NCI-H1048 (cell line): ENCODE data around the gene TRUB2.
"Not testable (repeated sequence)": the region's sequence is repeated elsewhere in the genome, so short reads cannot be mapped to it uniquely, and the experiment has no call there.

ENCODE experiments used
- DNase-seq: peaks from one replicate; lab custom pipeline; 2025; lab: John Stamatoyannopoulos, UW

Gene TRUB2

DNA sequence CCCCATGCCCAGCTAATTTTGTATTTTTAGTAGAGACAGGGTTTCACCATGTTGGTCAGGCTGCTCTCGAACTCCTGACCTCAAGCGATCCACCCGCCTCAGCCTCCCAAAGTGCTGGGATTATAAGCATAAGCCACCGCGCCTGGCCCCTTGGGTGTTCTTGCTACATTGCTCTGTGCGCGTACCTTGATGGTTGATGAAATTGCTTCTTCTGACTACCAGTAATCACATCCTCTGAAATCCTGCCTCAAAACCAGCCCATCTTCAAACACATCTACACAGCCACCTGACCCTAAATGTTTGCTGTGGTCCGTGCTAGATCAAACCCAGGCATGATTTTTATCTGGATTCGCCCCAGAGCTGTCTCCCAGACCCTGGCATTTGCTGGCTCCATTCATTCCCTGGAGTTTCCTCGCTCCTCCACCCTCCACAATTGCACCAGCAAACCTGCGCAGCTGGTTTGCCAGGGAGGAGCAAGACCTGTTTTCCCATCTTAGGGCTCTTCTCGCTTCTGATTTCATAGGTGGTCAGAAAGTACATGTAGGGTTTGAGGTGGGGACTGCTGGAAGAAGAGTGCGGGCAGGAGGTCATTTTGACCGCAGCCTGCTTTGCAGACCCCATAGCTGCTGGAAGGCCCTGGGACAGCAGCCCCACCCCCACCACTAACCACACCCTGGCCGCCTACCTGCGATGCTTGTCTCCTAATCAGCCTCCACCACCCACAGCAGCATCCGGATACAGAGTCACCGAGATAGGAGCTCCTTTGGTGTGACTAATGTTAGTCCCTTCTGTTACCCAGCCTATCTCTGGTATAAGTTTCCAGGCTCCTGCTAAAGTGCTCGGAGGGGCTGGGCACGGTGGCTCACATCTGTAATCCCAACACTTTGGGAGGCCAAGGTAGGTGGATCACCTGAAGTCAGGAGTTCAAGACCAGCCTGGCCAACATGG is 23.4 kb downstream of the TRUB2 start:
- DNase-seq: no peak

DNA sequence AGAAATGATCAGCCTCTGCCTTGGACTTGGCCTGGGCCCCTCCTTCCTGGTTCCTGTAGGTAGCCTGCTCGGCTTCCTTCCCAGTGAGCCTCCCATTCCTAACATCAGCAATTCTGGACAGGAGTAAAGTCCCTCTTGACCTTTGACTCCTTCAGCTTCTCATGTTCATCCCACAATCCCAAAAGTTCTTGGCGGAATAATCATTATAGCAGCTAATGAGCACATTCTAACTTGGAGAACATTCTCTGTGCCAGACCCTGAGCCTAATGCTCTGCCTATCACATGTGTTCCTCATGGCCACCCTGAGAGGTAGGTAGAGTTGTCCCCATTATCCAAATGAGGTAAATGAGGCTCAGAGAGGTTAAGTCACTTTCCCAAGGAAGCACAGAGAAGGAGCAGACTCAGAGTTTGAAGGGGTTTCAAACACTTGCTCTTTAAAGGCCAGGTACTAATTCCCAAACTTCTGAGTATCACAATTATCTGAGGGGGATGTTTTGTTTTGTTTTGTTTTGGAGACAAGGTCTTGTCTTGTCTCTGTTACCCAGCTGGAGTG is 24.9 kb downstream of the TRUB2 start:
- DNase-seq: no peak

DNA sequence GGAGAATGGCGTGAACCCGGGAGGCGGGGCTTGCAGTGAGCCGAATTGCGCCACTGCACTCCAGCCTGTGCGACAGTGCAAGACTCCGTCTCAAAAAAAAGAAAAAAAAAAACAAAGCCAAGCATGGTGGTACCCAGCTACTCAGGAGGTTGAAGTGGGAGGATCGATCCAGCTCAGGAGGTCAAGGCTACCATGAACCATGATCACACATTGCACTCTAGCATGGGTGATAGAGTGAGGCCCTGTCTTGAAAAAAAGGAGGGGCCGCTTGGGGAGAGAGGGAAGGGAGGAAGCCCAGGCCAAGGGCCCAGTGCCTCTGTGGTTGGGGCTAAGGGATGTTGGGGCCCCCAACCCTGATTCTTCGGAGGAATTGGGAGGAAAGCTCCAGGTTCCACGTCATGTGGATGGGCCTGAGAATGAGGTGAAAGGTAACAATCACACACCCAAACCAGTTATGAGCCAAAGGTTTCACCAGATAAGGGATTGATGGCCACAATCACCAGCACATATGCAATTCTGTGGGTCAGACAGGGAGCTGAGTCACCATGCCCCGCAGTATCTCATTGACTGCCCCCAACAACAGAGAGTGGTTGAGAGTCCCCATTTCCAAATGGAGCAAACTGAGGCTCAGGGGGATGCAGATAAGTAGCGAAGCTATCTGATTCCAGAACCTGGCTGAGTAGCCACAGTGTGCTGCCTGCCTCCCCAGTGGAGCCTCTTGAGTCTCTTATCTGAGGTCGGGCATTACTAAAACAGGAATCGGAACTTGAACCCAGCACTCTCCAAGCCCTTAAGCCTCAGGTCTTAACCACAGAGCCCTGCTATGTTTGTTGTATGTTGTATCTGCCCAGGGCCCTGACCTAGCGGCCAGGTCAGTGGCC is 25.7 kb downstream of the TRUB2 start:
- no peak for DNase-seq

DNA sequence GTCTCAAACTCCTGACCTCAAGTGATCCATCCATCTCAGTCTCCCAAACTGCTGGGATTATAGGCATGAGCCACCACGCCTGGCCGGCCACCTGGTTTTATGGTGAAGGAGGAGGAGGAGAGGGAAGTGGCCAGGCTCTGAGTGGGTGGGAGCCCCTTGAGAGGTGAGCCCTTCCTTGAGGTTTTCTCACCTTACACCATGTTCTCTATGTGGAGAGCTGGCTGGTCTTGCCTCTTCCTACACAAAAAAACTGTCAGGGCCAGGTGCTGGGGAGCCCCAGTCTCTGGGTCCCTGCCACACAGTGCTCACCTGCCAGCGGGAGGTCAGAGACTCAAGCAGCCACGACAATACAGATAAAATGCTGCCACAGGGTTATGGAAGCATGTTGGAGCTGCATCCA is 28.1 kb downstream of the TRUB2 start:
- no peak for DNase-seq

DNA sequence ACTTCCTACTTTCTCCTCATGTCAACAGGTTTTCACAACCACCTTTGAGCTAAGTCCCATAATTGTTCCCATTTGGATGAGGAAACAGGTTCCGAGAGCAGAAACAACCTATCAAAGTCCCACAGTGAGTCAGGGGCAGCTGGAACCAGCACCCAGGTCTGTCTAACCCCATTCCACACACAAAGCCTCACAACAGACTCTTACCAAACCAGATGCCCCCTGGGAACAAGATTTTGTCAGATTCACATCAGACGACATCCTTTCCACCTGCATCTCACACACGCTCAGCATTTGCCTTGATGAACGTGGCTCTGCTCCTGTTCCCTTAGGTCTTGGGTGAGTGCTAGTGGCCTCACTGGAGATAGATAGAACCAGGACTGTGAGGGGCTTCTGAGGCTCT is 29.2 kb downstream of the TRUB2 start:
- DNase-seq: no peak

DNA sequence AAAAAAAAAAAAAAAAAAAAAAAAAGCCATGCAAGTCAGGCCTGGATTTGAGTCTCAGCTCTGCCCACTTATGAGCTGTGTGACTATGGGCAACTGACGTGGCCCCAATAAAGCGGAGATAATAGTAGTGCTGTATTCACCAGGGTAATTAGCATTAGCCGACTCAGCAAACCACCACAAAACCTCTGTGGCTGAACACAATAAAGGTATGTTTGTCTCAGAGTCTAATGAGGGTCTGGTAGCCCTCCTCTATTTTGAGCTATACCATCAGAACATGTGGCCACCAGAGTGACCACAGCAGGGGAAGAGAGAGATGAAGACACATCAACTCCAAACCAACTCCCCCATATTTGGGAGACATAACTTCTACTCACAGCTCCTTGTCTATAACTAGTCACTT is 30.2 kb downstream of the TRUB2 start:
- no peak for DNase-seq

DNA sequence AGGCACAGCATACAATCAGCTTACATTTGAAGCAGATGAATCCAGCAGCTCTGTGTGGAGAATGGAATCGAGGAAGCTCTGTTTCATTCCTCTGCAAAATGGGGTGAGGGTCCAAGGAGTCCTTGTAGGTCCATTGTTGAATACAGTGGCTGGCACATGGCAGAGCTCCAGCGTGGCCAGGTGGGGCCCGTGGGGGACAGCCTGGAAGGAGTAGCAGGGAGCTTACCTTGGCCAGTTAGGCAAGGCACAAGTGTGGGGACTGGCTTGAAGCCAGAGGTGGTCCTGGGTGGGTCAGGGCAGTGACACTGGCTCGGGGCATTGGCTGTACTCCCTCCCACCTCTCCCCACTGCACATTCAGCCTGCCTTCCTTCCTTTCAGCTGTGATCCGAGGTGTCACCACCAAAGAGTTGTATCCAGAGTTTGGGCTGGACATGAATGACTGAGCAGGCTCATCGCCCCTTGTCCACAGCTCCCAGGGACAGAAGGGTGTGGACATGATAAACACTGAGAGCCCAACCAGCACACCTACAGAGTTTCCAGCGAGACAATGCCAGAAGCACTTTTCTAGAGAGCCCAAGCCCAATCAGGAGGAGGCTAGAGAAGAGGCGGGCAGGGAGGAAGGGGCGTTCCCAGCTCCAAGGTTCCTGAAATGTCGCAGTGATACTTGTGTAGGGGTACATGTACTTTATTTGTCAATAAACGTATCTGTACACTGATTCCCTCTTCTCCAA is 33.8 kb downstream of the TRUB2 start:
- DNase-seq: no peak

DNA sequence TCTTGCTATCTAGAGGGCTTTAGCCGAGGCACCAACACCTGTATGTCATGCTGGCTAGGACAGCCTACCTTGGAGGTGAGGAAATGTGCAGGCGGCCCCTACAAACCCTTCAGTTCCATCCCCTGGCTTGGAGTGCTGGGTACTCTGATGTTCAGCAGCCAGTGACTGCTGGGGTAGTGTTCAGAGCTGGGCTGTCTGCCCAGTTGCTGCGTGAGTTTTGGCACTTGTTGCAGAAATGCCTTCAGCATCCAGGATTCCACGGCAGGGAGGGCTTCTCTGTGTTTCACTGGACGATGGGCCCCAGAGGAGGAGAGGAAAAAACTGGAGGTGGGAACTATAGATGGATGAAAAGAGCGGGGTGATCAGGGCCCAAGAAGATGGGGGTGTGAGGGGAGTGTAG is 35.8 kb downstream of the TRUB2 start:
- no peak for DNase-seq

DNA sequence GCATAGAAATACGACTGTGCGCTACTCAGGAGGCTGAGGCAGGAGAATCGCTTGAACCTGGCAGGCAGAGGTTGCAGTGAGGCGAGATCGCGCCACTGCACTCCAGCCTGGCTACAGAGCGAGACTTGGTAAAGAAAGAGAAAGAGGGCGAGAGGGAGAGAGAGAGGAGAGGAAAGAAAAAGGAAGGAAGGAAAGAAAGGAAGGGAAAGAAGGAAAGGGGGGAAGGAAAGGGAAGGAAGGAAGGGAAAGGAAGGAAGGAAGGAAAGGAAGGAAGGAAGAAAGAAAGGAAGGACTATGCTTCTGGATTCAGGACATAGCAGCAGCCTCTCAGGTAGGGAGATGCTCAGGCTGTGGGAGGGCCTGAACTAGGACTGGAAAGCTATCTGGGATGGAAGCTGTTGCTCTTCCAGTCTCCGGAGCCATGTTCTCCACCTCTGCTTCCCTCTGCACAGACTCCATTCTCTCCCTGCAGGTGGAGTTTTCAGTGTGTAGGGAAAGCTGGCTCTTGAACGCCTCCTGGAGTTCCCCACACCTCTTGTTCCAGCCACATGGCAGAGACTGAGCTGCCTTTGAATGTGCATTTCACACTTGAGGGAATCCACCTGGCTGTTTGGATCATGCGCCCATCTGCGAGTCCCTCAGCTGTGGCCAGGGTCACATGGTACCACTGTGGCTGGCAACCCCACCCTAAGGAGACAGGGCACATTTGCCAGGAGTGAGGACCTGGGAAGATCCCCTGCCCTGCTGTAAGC is 37.0 kb downstream of the TRUB2 start:
- no peak for DNase-seq

DNA sequence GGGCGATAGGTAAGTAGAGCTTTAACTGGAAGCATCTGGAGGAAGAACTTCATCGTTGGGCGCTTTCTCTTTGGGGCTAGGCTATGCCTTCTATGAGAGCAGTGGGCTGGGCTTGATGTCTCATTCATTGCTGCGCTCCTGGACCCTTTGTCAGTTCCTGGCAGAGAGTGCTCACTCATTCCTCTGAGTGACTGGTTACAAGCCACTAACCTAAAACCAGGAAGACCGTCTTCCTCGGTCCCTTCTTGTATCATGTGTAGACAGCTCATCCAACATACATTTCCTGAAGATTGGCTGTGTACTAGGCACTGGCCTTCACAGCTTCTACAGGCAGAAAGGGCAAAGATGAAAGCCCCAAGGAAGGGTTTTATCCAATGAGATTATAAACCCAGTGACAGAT is 39.7 kb downstream of the TRUB2 start:
- DNase-seq: no peak

DNA sequence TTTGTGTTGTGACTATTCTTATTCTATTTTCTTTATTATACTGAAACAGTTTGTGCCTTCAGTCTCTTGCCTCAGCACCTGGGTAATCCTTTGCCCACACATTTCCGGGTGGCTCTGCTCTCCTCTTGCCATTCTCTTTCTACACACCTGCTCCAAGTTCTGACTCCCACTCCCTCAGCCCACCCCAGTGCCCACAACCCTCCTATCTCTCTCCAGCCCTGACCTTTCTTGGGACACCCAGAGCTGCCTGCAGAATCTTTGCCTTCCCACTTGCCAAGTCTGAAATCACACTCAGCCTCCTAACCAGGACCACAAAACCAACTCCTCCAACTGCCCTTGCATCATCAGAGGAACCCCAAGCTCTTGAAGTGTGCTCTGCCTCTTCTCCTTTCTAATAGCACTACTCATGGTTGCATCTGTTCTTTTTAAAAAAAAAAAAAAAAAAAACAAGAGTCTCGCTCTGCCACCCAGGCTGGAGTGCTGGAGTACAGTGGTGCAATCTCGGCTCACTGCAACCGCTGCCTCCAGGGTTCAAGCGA is 42.1 kb downstream of the TRUB2 start:
- DNase-seq: no peak

DNA sequence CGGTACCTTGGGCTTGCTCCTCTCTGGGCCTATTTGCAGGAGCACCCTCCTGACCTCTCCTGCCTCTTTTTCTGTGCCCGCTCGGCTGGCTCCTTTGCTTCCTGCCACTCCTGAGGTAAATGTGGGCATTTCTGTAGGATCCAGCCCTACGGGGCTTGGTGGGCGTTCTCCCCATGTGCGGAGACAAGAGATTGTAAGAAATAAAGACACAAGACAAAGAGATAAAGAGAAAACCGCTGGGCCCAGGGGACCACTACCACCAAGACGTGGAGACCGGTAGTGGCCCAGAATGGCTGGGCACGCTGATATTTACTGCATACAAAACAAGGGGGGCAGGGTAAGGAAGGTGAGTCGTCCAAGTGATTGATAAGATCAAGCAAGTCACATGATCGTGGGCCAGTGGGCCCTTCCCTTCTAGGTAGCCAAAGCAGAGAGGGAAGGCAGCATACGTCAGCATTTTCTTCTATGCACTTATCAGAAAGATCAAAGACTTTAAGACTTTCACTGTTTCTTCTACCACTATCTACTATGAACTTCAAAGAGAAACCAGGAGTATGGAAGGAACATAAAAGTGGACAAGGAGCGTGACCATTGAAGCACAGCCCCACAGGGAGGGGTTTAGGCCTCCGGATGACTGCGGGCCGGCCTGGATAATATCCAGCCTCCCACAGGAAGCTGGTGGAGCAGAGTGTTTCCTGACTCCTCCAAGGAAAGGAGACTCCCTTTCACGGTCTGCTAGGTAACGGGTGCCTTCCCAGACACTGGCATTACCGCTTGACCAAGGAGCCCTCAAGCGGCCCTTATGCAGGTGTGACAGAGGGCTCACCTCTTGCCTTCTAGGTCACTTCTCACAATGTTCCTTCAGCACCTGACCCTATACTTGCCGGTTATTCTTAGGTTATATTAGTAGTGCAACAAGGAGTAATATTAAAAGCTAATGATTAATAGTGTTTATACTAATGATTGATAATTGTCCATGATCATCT is 42.9 kb downstream of the TRUB2 start:
- not testable (repeated sequence) for DNase-seq

DNA sequence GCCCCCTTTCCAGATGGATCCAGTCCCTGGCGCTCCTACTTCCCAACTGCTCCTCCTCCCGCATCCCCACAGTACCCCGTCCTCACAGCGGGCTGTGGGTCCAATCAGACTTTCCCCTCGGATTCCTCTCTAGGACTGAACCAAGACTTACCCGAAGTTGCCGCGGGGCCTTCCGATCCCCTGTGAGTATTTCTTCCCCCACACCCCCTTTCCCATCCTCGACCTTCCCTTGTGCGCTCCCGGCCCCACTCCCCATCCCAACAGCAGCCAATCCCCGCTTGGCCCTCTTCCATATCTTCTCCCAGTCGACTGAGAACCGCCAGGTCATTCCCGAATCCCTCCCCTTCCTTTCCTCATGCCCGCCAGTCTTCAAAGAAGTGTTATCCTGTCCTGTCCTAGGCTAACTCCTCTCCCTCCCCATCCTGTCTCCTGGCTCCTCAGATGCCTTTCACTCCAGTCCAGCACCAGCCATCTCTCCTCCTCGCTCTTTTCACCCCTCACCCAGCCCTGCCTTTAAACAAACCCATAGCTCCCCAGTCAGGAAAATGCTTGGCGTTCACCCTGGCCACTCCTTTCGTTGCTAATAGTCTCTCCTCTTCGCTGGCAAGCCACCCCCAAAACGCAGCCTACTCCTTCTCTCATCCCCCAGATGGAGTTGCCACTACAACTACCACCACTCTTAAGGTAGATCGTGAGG is 45.5 kb downstream of the TRUB2 start:
- no peak for DNase-seq

DNA sequence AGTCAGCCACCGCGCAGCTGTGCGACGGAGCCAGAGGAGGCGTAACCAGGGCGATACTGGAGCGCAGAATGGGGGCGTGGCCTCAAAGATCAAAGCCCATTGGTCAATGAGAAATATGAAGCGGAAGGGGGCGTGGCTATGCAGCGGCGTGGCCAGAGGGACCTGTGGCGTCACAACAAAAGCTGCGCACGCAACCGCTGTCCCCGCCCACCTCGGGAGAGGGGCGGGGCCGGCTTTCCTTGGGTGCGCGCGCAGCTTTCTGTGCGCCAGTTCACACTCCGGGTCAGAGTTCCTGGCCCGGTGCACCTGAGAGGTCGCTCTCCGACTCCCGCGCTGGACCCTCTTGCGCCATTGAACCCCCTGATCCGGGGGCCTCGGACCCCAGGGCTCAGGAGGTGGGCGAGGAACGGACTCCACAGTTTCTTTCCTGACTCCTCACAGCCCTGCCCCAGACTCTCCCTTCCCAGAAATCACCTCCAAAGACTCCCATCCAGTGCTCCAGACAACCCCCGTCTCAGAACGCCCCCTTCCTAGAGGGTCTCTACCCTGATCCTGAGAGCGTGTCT is 46.2 kb downstream of the TRUB2 start, which contains the start of gene SWI5:
TSS of gene SWI5 (plus strand) at position 269 of the 566 bp plus-strand sequence.
- DNase-seq: peak; percentile 96

DNA sequence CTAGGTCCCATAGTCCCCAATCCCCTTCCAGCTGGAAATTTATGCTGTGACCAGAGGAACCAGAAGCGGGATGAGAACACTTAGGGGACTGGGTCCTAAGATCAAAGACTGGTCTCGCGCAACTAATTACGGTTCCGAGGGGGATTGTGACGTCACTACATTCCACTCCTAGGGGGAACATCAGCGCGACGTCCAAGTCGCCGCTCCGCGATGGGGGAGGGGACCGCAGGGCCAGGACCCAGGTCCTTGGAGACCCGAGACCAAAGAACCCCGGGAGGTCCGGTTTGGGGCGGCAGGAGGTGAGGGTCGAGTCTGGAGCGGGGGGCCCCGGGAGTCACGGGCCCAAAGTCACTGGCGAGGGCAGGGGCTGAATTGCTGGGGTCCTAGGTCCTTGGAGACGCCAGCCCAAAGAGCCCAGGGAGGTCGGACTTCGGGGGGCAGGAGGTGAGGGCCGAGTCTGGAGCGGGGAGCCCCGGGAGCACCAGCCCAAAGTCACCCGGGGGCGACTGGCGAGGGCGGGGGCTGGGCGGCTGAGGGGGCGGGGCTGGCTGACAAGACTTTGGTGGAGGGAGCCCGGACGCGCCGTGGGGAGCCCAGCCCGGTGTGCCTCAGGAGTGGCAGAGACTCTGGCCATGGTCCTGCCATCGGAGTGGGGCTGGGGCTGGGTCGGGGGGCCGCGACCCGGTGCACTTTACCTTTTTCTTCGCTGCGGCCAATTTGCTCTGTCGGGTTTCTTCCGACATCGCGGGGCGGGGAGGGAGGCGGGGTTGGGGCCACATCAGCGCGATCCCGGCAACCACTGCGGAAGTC is 46.8 kb downstream of the TRUB2 start, which contains the start of gene GOLGA2:
TSS of gene GOLGA2 (minus strand) at position 810 of the 810 bp plus-strand sequence. CDS start at position 779, 31 bp downstream.
- DNase-seq: no peak

DNA sequence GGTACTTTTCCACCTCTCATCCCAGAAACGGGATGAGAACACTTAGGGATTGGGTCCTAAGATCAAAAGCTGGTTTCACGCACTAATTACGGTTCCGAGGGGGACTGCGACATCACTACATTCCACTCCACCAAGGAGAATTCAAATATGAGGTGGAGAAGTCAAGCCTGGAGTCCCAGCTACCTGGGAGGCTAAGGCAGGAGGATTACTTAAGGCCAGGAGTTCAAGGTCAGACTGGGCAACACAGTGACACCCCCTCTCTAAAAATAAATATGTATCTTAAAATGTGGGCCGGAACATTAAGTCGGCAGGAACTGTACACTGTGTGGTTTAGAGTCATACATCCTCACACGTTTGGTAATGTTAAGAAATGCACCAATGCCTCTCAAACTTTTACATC is 48.0 kb downstream of the TRUB2 start:
- no peak for DNase-seq

DNA sequence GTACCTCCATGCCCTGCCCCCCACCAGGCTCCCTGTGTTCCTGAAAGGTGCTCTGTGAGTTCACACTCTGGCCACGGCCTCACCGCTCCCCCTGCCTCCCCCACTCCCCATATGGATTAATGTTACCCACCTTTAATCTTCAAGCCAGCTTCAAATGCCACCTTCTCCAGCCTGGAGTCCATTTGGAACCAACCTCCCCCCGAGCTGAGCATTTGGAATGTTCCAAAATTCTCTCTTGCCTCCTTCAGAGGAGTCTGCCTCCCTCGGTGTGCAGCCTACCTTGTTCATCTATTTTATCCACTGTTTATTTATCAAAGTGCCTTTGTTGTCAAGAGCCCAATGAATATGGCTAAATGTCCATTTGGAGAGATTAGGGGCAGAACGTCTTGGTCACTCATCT is 50.7 kb downstream of the TRUB2 start:
- no peak for DNase-seq

DNA sequence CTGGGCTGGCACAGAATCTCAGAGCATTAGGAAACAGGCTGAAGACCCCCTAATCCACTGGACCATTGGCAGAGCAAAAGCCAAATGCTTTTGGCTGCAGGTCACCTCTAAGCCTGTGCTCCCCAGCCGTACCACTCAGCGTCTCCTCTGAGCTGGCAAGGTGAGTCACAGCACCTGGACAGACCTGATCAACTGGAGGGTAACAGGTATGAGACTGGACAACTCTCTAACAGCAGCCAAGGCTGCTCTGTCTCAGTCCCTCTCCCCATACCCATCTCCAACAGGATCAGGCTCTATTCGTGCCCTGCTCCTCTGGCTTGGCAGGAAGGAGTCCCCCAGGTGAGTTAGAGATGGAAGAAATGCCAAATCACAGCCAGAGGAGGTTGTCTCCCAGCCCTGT is 51.1 kb downstream of the TRUB2 start:
- no peak for DNase-seq
